GM21723 (cell line): ENCODE results near the gene GDPGP1.

ENCODE experiments used
- ATAC-seq: cut with Tn5 transposase; IDR thresholded peaks from one replicate; pipeline ENCODE4 v1.9.1; 2021; ENCODE audit warnings: mild to moderate bottlenecking, moderate library complexity; ENCODE audit not compliant: unreplicated experiment

Gene GDPGP1

GRCh38 chr15:90203922-90204321 is 30.1 kb upstream of the GDPGP1 start:
- ATAC-seq, result no peak

- no peak for ATAC-seq
Observed at GRCh38 chr15:90205050-90205848, 28.8 kb upstream of the GDPGP1 start.

- ATAC-seq, result no peak
Observed at GRCh38 chr15:90205886-90206285, 28.1 kb upstream of the GDPGP1 start.

- no peak for ATAC-seq
Observed at GRCh38 chr15:90207252-90207651, 26.8 kb upstream of the GDPGP1 start.

- ATAC-seq, result no peak
Observed at GRCh38 chr15:90208356-90208755, 25.7 kb upstream of the GDPGP1 start.

- peak; percentile 55 for ATAC-seq
Observed at GRCh38 chr15:90209591-90209990, 24.4 kb upstream of the GDPGP1 start.

- ATAC-seq, result no peak
Observed at GRCh38 chr15:90210593-90210992, 23.4 kb upstream of the GDPGP1 start.

GRCh38 chr15:90211009-90211408 is 23.0 kb upstream of the GDPGP1 start:
- ATAC-seq, result no peak

GRCh38 chr15:90211440-90212143 is 22.4 kb upstream of the GDPGP1 start:
- no peak for ATAC-seq

GRCh38 chr15:90212221-90213098 is 21.5 kb upstream of the GDPGP1 start:
- ATAC-seq, result no peak

- no peak for ATAC-seq
Observed at GRCh38 chr15:90213122-90213817, 20.7 kb upstream of the GDPGP1 start.

GRCh38 chr15:90213818-90214204 is 20.2 kb upstream of the GDPGP1 start:
- ATAC-seq, result no peak

- no peak for ATAC-seq
Observed at GRCh38 chr15:90214553-90215196, 19.3 kb upstream of the GDPGP1 start.

GRCh38 chr15:90217671-90218394 is 16.2 kb upstream of the GDPGP1 start:
- no peak for ATAC-seq

GRCh38 chr15:90219421-90220141 is 14.4 kb upstream of the GDPGP1 start:
- ATAC-seq, result no peak

- no peak for ATAC-seq
Observed at GRCh38 chr15:90221246-90221900, 12.6 kb upstream of the GDPGP1 start.

GRCh38 chr15:90222547-90222946 is 11.5 kb upstream of the GDPGP1 start:
- ATAC-seq, result no peak

- no peak for ATAC-seq
Observed at GRCh38 chr15:90223441-90224165, 10.4 kb upstream of the GDPGP1 start.
